Measurements from ENCODE around the gene PRDM8. TPM values are rescaled to one million over a fixed set of nuclear protein-coding genes. Genes with fewer than 3 reads are reported as not detected.

Gene PRDM8
- total RNA-seq, 2 donors from 2014 or later = 1.4 to 2.2 TPM

DNA sequence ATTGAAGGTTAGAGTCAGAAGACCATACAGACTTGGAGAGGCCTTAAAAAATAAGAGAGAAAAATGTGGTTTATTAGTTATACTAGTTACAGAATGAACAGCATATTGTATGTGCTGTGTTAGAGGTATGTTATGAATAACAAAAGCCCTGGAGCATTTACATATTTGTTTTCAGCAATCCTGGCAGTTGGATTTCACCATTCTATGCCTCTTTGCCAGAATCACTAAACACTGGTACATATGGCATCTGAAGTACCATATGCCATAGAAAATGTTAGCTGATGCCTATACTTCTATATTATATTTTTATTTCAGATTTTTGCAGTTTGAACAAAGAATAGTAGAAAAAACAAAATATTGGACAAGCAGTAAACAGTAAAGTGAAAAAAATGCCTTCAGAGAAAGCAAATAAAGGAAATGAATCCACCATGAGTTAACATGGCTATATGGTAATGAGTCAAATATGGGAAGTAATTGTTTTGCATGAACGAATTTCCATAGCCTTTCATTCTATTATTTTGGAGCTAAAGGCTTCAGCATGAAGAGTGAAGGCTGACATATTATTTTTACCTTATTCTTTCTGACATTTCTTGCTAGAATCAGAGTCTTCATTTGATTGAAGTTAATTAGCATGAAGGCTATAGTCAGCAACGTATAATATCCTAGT is 41.9 kb upstream of the PRDM8 start:
- no peak for DNase-seq (ENCODE audit: low spot score)
- Histone ChIP-seq H3K9me3 (peaks cover 0 to 5% of the 10 kb centered on the region in 2 donors), H3K4me1 (peaks cover 0 to 6% of the 10 kb centered on the region in 2 donors), H3K36me3 (no peaks in the 10 kb centered on the region), H3K27me3 (no peaks in the 10 kb centered on the region), H3K4me3 (no peak overlapping the region), H3K27ac (no peak overlapping the region)
- no peak for TF ChIP-seq CTCF (IDR thresholded peaks at IDR 0.05)

DNA sequence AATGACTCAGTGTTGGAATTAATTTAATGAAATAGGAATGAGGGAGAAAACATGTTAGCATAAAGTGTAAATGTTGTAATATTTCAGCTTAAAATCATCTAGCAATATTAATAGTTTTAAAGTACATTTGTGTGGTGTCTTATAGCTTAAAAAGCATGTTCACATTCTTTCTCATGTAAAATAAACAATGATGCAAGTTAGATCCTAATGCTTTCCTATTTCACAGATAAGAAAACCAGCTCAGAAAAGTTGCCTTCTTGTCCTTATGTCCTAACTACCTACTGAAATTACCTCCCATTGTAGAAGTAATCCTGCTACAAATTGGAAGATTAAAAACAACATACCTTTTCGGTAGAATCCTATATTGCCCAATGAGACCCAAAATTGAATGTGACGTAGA is 40.9 kb upstream of the PRDM8 start:
- no peaks in the 10 kb centered on the region for H3K27me3 ChIP-seq
- H3K9me3 ChIP-seq = peaks cover 0 to 5% of the 10 kb centered on the region in 2 donors
- peaks cover 0 to 6% of the 10 kb centered on the region in 2 donors for H3K4me1 ChIP-seq
- H3K4me3 ChIP-seq = no peak overlapping the region
- no peak for DNase-seq (ENCODE audit: low spot score)
- H3K27ac ChIP-seq = no peak overlapping the region
- no peaks in the 10 kb centered on the region for H3K36me3 ChIP-seq
- no peak for TF ChIP-seq CTCF (IDR thresholded peaks at IDR 0.05)

GRCh38 chr4:80161413-80162058 is 35.8 kb upstream of the PRDM8 start:
- Histone ChIP-seq H3K4me3 (no peak overlapping the region), H3K36me3 (no peaks in the 10 kb centered on the region), H3K4me1 (no peaks in the 10 kb centered on the region), H3K27ac (no peak overlapping the region), H3K9me3 (peaks cover 0 to 9% of the 10 kb centered on the region in 2 donors), H3K27me3 (no peaks in the 10 kb centered on the region)
- DNase-seq (ENCODE audit: low spot score) = no peak
- no peak for TF ChIP-seq CTCF (IDR thresholded peaks at IDR 0.05)

- Histone ChIP-seq H3K4me1 (no peaks in the 10 kb centered on the region), H3K4me3 (no peak overlapping the region), H3K36me3 (no peaks in the 10 kb centered on the region), H3K9me3 (peaks cover 0 to 9% of the 10 kb centered on the region in 2 donors), H3K27me3 (no peaks in the 10 kb centered on the region), H3K27ac (no peak overlapping the region)
- TF ChIP-seq CTCF (IDR thresholded peaks at IDR 0.05) = no peak
- DNase-seq (ENCODE audit: low spot score) = no peak
Observed at GRCh38 chr4:80162418-80162817, 34.9 kb upstream of the PRDM8 start.

DNA sequence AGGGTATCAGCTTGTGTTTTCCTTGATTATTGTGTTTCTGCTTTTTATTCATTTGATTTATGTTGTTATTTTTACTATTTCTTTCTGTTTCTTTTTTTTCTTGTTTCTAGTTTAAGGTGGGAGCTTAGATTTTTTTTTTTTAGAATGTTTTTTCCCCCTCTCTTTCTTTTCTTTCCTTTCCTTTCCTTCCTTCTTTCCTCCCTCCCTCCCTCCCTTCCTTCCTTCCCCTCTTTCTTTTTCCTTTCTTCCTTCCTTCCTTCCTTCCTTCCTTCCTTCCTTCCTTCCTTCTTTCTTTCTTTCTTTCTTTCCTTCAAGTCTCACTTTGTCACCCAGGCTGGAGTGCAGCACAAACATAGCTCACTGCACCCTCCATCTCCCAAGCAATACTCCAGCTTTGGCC is 31.4 kb upstream of the PRDM8 start:
- Histone ChIP-seq H3K27me3 (no peaks in the 10 kb centered on the region), H3K4me1 (no peaks in the 10 kb centered on the region), H3K36me3 (no peaks in the 10 kb centered on the region), H3K27ac (no peak overlapping the region), H3K9me3 (peaks cover 0 to 4% of the 10 kb centered on the region in 2 donors), H3K4me3 (no peak overlapping the region)
- no peak for TF ChIP-seq CTCF (IDR thresholded peaks at IDR 0.05)
- no peak for DNase-seq (ENCODE audit: low spot score)

Data from right atrium auricular region (tissue), 2 donors.